ENCODE measurements around the gene KLF13. TPM values are rescaled to one million over a fixed set of nuclear protein-coding genes. Genes with fewer than 3 reads are reported as not detected.

KLF13 gene
- total and polyA plus RNA-seq, 2 experiments from 2014 or later = 23.5 to 28.6 TPM

DNA sequence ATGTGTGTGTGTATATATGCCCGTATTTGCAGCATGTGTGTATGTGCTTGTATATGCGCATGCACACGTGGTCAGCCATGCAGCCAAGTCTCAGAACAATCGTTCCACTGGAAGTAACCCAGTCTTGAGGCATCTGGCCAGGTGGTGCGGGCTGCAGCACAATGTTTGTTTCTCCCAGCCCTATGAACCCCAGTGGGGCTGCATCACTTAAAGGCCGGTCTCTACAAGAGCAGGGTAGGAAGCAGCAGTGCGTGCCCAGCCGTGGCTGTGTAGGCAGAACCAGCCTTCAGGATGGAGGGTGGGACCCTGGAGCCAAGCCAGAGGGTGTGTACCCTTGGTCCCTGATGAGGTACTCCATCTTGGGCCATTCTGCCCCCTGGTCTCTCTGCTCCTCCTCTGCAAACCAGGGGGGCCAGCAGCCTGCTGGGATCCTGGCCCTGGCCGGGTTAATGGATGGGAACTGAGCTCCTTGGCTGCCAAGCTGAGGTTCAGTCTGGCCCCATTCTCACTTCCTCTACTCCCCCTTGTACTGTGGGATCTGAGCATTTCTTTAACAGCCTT, 11.8 kb downstream of the KLF13 start:
- no peaks in the 10 kb centered on the region for H3F3A ChIP-seq (replicated peaks; ENCODE audit: low read depth)
- H3K4me3 Mint-ChIP-seq = no peak overlapping the region
- ATAC-seq (no peak), DNase-seq (ENCODE audit: low spot score) (no peak)
- peaks cover 12% of the 10 kb centered on the region for H3K4me1 ChIP-seq (ENCODE audit: insufficient read depth)
- no peak overlapping the region for H3K4me2 ChIP-seq
- peaks cover 7% of the 10 kb centered on the region for H3K27me3 Mint-ChIP-seq (ENCODE audit: insufficient read depth, low read depth, poor library complexity)
- H3K36me3 Mint-ChIP-seq (ENCODE audit: low read depth) = no peaks in the 10 kb centered on the region
- H3K36me3 ChIP-seq (ENCODE audit: insufficient read depth) = no peaks in the 10 kb centered on the region
- no peak overlapping the region for H3K27ac ChIP-seq (ENCODE audit: low read depth)
- peaks cover 20% of the 10 kb centered on the region for H4K20me1 ChIP-seq (replicated peaks; ENCODE audit: insufficient read depth)
- no peak overlapping the region for H3K4me3 ChIP-seq
- H3K79me2 ChIP-seq (replicated peaks; ENCODE audit: insufficient read depth) = peaks cover 94% of the 10 kb centered on the region
- no peak overlapping the region for H3K27ac Mint-ChIP-seq
- H3K9me2 ChIP-seq (ENCODE audit: insufficient read depth) = no peaks in the 10 kb centered on the region
- H3K9me3 Mint-ChIP-seq = no peaks in the 10 kb centered on the region; the same call in 2 of the 3 replicates
- no peaks in the 10 kb centered on the region for H3K27me3 ChIP-seq (ENCODE audit: insufficient read depth)
- TF ChIP-seq JUNB (IDR thresholded peaks at IDR 0.05; ENCODE audit: unreplicated experiment) = no peak
- no peak for TF ChIP-seq EZH2phosphoT487 (IDR thresholded peaks at IDR 0.05; ENCODE audit: unreplicated experiment)
- TF ChIP-seq, protein P1, sequence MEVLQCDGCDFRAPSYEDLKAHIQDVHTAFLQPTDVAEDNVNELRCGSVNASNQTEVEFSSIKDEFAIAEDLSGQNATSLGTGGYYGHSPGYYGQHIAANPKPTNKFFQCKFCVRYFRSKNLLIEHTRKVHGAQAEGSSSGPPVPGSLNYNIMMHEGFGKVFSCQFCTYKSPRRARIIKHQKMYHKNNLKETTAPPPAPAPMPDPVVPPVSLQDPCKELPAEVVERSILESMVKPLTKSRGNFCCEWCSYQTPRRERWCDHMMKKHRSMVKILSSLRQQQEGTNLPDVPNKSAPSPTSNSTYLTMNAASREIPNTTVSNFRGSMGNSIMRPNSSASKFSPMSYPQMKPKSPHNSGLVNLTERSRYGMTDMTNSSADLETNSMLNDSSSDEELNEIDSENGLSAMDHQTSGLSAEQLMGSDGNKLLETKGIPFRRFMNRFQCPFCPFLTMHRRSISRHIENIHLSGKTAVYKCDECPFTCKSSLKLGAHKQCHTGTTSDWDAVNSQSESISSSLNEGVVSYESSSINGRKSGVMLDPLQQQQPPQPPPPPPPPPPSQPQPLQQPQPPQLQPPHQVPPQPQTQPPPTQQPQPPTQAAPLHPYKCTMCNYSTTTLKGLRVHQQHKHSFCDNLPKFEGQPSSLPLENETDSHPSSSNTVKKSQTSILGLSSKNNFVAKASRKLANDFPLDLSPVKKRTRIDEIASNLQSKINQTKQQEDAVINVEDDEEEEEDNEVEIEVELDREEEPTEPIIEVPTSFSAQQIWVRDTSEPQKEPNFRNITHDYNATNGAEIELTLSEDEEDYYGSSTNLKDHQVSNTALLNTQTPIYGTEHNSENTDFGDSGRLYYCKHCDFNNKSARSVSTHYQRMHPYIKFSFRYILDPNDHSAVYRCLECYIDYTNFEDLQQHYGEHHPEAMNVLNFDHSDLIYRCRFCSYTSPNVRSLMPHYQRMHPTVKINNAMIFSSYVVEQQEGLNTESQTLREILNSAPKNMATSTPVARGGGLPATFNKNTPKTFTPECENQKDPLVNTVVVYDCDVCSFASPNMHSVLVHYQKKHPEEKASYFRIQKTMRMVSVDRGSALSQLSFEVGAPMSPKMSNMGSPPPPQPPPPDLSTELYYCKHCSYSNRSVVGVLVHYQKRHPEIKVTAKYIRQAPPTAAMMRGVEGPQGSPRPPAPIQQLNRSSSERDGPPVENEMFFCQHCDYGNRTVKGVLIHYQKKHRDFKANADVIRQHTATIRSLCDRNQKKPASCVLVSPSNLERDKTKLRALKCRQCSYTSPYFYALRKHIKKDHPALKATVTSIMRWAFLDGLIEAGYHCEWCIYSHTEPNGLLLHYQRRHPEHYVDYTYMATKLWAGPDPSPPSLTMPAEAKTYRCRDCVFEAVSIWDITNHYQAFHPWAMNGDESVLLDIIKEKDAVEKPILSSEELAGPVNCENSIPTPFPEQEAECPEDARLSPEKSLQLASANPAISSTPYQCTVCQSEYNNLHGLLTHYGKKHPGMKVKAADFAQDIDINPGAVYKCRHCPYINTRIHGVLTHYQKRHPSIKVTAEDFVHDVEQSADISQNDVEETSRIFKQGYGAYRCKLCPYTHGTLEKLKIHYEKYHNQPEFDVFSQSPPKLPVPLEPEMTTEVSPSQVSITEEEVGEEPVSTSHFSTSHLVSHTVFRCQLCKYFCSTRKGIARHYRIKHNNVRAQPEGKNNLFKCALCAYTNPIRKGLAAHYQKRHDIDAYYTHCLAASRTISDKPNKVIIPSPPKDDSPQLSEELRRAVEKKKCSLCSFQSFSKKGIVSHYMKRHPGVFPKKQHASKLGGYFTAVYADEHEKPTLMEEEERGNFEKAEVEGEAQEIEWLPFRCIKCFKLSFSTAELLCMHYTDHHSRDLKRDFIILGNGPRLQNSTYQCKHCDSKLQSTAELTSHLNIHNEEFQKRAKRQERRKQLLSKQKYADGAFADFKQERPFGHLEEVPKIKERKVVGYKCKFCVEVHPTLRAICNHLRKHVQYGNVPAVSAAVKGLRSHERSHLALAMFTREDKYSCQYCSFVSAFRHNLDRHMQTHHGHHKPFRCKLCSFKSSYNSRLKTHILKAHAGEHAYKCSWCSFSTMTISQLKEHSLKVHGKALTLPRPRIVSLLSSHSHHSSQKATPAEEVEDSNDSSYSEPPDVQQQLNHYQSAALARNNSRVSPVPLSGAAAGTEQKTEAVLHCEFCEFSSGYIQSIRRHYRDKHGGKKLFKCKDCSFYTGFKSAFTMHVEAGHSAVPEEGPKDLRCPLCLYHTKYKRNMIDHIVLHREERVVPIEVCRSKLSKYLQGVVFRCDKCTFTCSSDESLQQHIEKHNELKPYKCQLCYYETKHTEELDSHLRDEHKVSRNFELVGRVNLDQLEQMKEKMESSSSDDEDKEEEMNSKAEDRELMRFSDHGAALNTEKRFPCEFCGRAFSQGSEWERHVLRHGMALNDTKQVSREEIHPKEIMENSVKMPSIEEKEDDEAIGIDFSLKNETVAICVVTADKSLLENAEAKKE (CRISPR knock-in tag; IDR thresholded peaks at IDR 0.05) = no peak
- H3K4me1 Mint-ChIP-seq = peaks cover 34% of the 10 kb centered on the region
- no peak overlapping the region for H2AFZ ChIP-seq

DNA sequence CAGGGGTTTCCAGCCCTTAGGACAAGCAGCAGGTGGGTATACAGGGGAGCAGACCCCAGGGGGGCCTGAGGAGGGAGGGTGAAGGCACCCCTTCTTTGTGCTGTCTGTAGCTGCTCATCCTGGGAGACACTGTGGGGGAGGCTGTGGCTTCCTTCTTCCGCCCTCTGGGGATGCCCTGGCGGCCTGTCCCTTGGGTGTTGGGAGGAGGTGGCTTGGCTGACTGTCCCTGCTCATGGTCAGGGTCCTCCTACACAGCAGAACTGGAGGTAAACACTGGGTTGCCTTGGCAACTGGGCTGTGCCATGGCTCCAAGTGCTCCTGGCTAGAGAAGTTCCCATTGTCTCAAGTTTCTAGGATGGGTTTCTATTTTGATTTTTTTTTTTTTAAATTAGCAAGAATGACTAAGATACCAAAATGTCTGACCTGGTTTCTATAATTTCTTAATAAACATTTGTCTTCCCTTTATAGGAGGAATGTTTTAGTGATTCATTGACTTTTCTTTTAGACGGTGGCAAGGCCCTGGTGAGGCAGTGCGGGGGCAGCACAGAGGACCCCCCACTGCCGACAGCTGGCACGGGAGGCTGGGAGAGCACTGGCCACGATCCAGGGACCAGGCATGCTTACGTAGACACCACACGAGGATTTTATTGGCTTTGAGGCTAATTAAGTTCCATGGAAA, 12.4 kb downstream of the KLF13 start:
- Histone ChIP-seq H3F3A (replicated peaks; ENCODE audit: low read depth) (no peaks in the 10 kb centered on the region), H4K20me1 (replicated peaks; ENCODE audit: insufficient read depth) (peaks cover 14% of the 10 kb centered on the region), H3K27me3 (ENCODE audit: insufficient read depth) (no peaks in the 10 kb centered on the region), H3K9me2 (ENCODE audit: insufficient read depth) (no peaks in the 10 kb centered on the region), H2AFZ (no peak overlapping the region), H3K4me2 (no peak overlapping the region), H3K36me3 (ENCODE audit: insufficient read depth) (no peaks in the 10 kb centered on the region), H3K4me1 (ENCODE audit: insufficient read depth) (peaks cover 7% of the 10 kb centered on the region), H3K4me3 (no peak overlapping the region), H3K79me2 (replicated peaks; ENCODE audit: insufficient read depth) (peaks cover 94% of the 10 kb centered on the region), H3K27ac (ENCODE audit: low read depth) (no peak overlapping the region; the same call in 1 of the 2 replicates)
- H3K9me3 Mint-ChIP-seq = no peaks in the 10 kb centered on the region; the same call in 2 of the 3 replicates
- no peaks in the 10 kb centered on the region for H3K36me3 Mint-ChIP-seq (ENCODE audit: low read depth)
- H3K4me1 Mint-ChIP-seq = peaks cover 34% of the 10 kb centered on the region
- peaks cover 7% of the 10 kb centered on the region for H3K27me3 Mint-ChIP-seq (ENCODE audit: insufficient read depth, low read depth, poor library complexity)
- H3K4me3 Mint-ChIP-seq = no peak overlapping the region
- H3K27ac Mint-ChIP-seq = 0 out of 2 replicates have a peak overlapping the region, but pooled peaks have one; percentile 62
- ATAC-seq (peak; percentile 44), DNase-seq (ENCODE audit: low spot score) (peak; percentile 52)
- TF ChIP-seq NANOG (IDR thresholded peaks at IDR 0.05; ENCODE audit: borderline replicate concordance) = no peak
- TF ChIP-seq, protein P1 (CRISPR knock-in tag; IDR thresholded peaks at IDR 0.05) = no peak
- TF ChIP-seq ZNF114 (CRISPR knock-in tag; IDR thresholded peaks at IDR 0.05) = no peak
